GM12878 (cell line): ENCODE data around the gene NUDCD3. TPM values are rescaled to one million over a fixed set of nuclear protein-coding genes. Genes with fewer than 3 reads are reported as not detected.

Source experiments
- ATAC-seq: fragments of 200-7000 bp; cut with Tn5 transposase; 3 replicates; pipeline ENCODE4 v1.9.1; 2020; ENCODE audit warnings: mild to moderate bottlenecking, moderate library complexity
- BruUV-seq: library from RNA; stranded (reverse); fragments of 400-500 nt; replicated peaks from 2 replicates; lab custom pipeline; 2021; lab: Mats Ljungman, UMichigan
- CTCF ChIA-PET: fragments of 300-600 bp; sonication (Branson Sonifier 250); formaldehyde crosslinking; extraction: SDS; loops from one replicate; lab custom pipeline; 2021; ENCODE audit warnings: inconsistent platforms; lab: Yijun Ruan, JAX
- POLR2A ChIA-PET: fragments of 350-600 bp; formaldehyde crosslinking; extraction: SDS; loops from one replicate; lab custom pipeline; 2021; ENCODE audit warnings: inconsistent platforms; lab: Charles Lee
- RAD21 ChIA-PET: fragments of 300-600 bp; sonication (Branson Sonifier 250); formaldehyde crosslinking; loops from one replicate; lab custom pipeline; 2023; ENCODE audit warnings: antibody characterized with exemption; ENCODE audit not compliant: unreplicated experiment; lab: Charles Lee
- SMC1A ChIA-PET: fragments of 300-600 bp; sonication (Branson Sonifier 250); formaldehyde crosslinking; loops from one replicate; lab custom pipeline; 2023; ENCODE audit not compliant: unreplicated experiment, uncharacterized antibody; lab: Charles Lee
- DNase-seq: peaks from one replicate; pipeline ENCODE4 v3.0.0-alpha.2; 2011; ENCODE audit warnings: low read depth, low spot score
- FAIRE-seq: peaks from 3 replicates; lab custom pipeline; 2011; peaks lifted over from hg19 to GRCh38; lab: Jason Lieb, UNC
- H2AFZ ChIP-seq: 2 replicates; pipeline ENCODE4 v1.6.0; 2011; ENCODE audit warnings: low read depth, low read length, control low read depth; ENCODE audit not compliant: control insufficient read depth
- H3K27ac ChIP-seq: 2 replicates; pipeline ENCODE4 v1.5.1; 2011; ENCODE audit warnings: control low read depth; ENCODE audit not compliant: control insufficient read depth, insufficient read depth
- H3K27me3 ChIP-seq, 2 experiments: replicated peaks in 1 of 2; 2 replicates each; pipeline versions ENCODE4 v1.6.0 to v1.6.1; 2011; ENCODE audit warnings: low read length in 1 of 2; ENCODE audit not compliant: control insufficient read depth in 2 of 2, insufficient read depth in 2 of 2
- H3K36me3 ChIP-seq, 2 experiments: 2 replicates each; pipeline ENCODE4 v1.5.1; 2011; ENCODE audit warnings: low read length in 1 of 2; ENCODE audit not compliant: control insufficient read depth in 2 of 2, insufficient read depth in 2 of 2
- H3K4me1 ChIP-seq: 2 replicates; pipeline ENCODE4 v1.6.1; 2011; ENCODE audit warnings: mild to moderate bottlenecking, low read length, moderate library complexity, mixed read lengths; ENCODE audit not compliant: control insufficient read depth, insufficient read depth
- H3K4me2 ChIP-seq: 2 replicates; pipeline ENCODE4 v1.6.0; 2011; ENCODE audit warnings: control low read depth; ENCODE audit not compliant: control insufficient read depth, insufficient read depth
- H3K4me3 ChIP-seq: fragments of 200-600 bp; sonication (generic); 2 replicates; pipeline ENCODE4 v1.5.1; 2016
- H3K79me2 ChIP-seq: 2 replicates; pipeline ENCODE4 v1.6.0; 2011; ENCODE audit warnings: low read length; ENCODE audit not compliant: control insufficient read depth, insufficient read depth
- H3K9ac ChIP-seq: 2 replicates; pipeline ENCODE4 v1.8.0; 2011; ENCODE audit warnings: low read length, control low read depth, mixed read lengths; ENCODE audit not compliant: control insufficient read depth, insufficient read depth
- H3K9me3 ChIP-seq: replicated peaks from 3 replicates; pipeline ENCODE4 v1.5.1; 2011; ENCODE audit warnings: mild to moderate bottlenecking, low read length; ENCODE audit not compliant: control insufficient read depth, insufficient read depth
- H4K20me1 ChIP-seq: 2 replicates; pipeline ENCODE4 v1.6.0; 2011; ENCODE audit not compliant: control insufficient read depth, insufficient read depth
- ATF7 ChIP-seq: fragments of 450-650 bp; IDR thresholded peaks from 2 replicates; pipeline ENCODE4 v1.6.1; 2016; ENCODE audit warnings: low read depth, mild to moderate bottlenecking
- CUX1 ChIP-seq: IDR thresholded peaks from 2 replicates; pipeline ENCODE4 v1.6.1; 2012; ENCODE audit warnings: improper control_type of control experiment, low read depth, low read length; ENCODE audit not compliant: insufficient replicate concordance
- E4F1 ChIP-seq: fragments of 450-650 bp; IDR thresholded peaks from 2 replicates; pipeline ENCODE4 v1.6.1; 2018; ENCODE audit warnings: borderline replicate concordance, mild to moderate bottlenecking; ENCODE audit not compliant: partially characterized antibody
- NRF1 ChIP-seq: conservative IDR thresholded peaks from 2 replicates; pipeline ENCODE4 v1.6.1; 2011; ENCODE audit warnings: mild to moderate bottlenecking, low read depth, low read length, improper control_type of control experiment
- RCOR1 ChIP-seq: conservative IDR thresholded peaks from 2 replicates; pipeline ENCODE4 v1.6.1; 2012; ENCODE audit warnings: low read depth, low read length, improper control_type of control experiment
- WGBS: methylation state at CpG from one replicate; pipeline ENCODE4 v1.1.6; 2016; ENCODE audit warnings: low lambda C conversion rate; ENCODE audit not compliant: insufficient replicate concordance, insufficient coverage; ENCODE audit errors: missing lambda C conversion rate; 5-methylcytosine and 5-hydroxymethylcytosine counted together
- in situ Hi-C: fragments of 300-500 bp; cut with MboI; formaldehyde crosslinking; loops from 9 replicates; pipeline ENCODE4 v1.14.3; 2018; ENCODE audit warnings: mixed read lengths
- intact Hi-C: fragments of 100-400 bp; cut with micrococcal nuclease; formaldehyde crosslinking; loops from one replicate; pipeline ENCODE4 v1.14.2; 2022; ENCODE audit not compliant: unreplicated experiment
- polyA plus RNA-seq, 11 experiments: library from polyadenylated mRNA; depleted of rRNA in 4 of 11; unstranded in 6 of 11; stranded (reverse) in 5 of 11; fragments of >200 nt; fragmentation: Nextera tagmentation in 4 of 11; fragmentation: Illumina TruSeq in 1 of 11; extraction: Ambion mirVana in 4 of 11; extraction: Trizol in 1 of 11; gene quantifications; 1 replicate in 1 of 11; 2 replicates in 10 of 11; pipeline versions ENCODE4 v1.2.1 to v1.2.3, GENCODE V29; 2011 to 2016; ENCODE audit warnings: inconsistent platforms in 2 of 11, missing spikeins in 2 of 11, low read depth in 1 of 11
- total RNA-seq, 4 experiments: library from RNA; depleted of rRNA in 3 of 4; stranded (reverse); fragments of >200 nt in 3 of 4; fragmentation: Illumina TruSeq in 1 of 4; extraction: Trizol in 1 of 4; gene quantifications; 2 replicates each; pipeline versions ENCODE4 v1.2.1 to v1.2.3, GENCODE V29; 2013 to 2021

NUDCD3 gene
- total and polyA plus RNA-seq, 10 of the 15 experiments (the other 5 are each of a cell fraction or from before 2014, with no cell fraction given), result 25.0 to 89.8 (median 46.4) TPM

GRCh38 chr7:44384586-44385433 lies 105.6 kb downstream of the NUDCD3 start:
- ATAC-seq, result no peak
- ChIA-PET SMC1A (no interaction called here), RAD21 (no interaction called here), POLR2A (no interaction called here), CTCF (no interaction called here)
- H3K27me3 ChIP-seq, result no peaks in the 10 kb centered on the region
- no peak overlapping the region for H3K9ac ChIP-seq
- H3K9me3 ChIP-seq, result no peaks in the 10 kb centered on the region
- WGBS, result 91% methylated on average over 17 of the region's 17 CpGs
- H4K20me1 ChIP-seq, result no peaks in the 10 kb centered on the region
- in situ Hi-C loops, result no loop called here
- no peak for FAIRE-seq
- intact Hi-C loops, result no loop called here
- no peaks in the 10 kb centered on the region for H3K79me2 ChIP-seq
- H3K36me3 ChIP-seq, result peaks cover 5 to 17% of the 10 kb centered on the region in 2 experiments
- no peak overlapping the region for H2AFZ ChIP-seq
- no peak overlapping the region for H3K27ac ChIP-seq
- TF ChIP-seq E4F1, result no peak
- TF ChIP-seq NRF1, result no peak
- no peak for TF ChIP-seq CUX1
- no peak for TF ChIP-seq ATF7
- no peak for TF ChIP-seq RCOR1
- no peaks in the 10 kb centered on the region for H3K4me1 ChIP-seq
- H3K4me3 ChIP-seq, result no peak overlapping the region
- H3K4me2 ChIP-seq, result no peak overlapping the region
- BruUV-seq, result no TSS peak
- DNase-seq, result no peak
